Hepatic stellate cell (primary cell): ENCODE data around the gene AFAP1L1.

ENCODE experiments used
- DNase-seq: peaks from one replicate; pipeline ENCODE4 v3.0.0; 2011; ENCODE audit warnings: low spot score

Gene AFAP1L1

GRCh38 chr5:149271716-149272563 lies at the start of gene AFAP1L1:
TSS of gene AFAP1L1 (plus strand) at chr5:149271859. CDS start at chr5:149271969, 110 bp downstream.
- peak; percentile 80 for DNase-seq

DNA sequence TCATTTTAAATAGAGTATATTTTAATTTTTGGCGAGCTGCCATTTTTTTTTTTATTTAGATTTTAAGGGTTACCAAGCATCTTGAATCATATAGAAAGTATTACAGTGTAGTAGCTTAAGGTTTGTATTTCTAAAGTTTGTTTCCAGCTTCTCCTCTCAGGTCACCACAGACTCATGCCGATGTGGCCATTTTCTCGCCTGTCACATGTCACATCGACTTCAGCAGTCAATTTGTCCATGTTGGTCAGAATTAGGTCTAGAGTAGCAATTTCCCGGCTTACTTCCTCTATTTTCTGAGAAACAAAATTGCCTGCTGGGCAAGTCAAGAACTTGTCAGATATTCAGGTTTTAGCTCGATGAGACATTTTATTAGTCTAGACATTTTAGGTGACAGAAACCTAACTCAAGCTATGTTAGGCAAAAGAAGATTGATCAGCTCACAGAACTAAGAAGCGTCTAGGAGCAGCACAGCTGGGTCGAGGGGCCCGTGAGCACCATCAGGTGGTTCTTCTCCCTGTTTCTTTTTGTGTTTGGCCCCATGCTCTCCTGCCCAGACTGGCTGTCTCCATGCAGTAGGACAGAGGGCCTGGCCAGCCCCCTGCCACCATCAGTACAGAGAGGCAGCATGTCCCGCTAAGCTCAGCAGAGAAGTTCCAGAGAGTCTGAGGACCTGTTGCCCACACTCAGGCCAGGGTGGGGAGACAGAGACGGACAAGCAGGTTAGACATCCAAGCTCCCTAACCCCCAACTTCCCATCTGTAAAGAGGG lies 48.4 kb upstream of the AFAP1L1 start:
- DNase-seq, result no peak

DNA sequence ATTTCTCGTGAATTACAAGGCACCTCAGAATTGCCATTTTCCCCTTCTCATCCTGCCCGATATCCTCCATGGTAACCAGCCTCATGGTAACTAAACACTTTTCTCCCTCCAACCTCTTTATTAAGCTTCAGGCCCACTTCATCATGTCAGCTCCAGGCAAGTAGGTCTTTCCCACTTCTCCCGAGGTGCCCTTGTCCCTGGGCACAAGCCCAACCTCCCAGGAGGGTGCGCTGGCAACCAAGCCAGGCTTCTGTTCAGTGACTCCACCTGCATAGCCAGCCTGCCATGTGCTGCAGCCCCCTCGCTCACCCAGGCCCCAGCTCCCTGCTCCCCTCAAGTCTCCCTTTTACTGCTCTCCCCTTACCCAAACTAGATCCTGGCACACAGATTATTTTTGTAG lies 47.4 kb upstream of the AFAP1L1 start:
- no peak for DNase-seq

- DNase-seq, result peak; percentile 53
Observed at GRCh38 chr5:149227168-149227826, 44.4 kb upstream of the AFAP1L1 start.

DNA sequence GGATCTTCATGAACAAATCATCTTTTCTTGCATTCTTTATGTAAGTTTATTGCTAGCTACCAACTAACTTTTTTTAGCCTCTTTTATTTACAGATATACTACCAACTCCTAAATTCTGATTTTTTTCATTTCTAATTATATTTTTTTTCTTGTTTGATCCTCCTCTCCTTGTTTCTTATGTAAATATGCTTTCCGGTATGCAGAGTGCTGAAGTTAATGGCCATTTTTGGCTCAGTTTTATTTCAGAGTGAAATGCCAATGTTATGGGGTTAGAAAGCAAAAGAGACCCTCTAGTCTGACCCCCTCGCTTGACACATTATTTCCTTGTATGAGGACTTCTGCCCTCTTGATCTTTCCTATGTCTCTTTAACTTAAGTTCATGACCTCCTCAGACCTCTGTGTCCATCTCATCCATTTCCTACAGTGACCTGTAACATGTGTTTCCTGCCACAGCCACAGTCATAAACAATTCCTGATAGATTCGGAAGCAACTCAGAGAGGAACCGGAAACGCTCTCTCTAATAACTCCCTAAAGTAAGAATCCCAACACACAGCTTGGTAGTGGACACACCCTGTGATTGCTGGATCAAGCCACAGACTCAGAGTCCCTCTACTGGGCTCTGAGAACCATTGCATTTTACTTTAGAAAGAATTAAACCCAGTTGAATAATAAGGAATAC lies 42.9 kb upstream of the AFAP1L1 start:
- DNase-seq, result peak; percentile 82

GRCh38 chr5:149229298-149229937 lies 42.2 kb upstream of the AFAP1L1 start:
- no peak for DNase-seq

DNA sequence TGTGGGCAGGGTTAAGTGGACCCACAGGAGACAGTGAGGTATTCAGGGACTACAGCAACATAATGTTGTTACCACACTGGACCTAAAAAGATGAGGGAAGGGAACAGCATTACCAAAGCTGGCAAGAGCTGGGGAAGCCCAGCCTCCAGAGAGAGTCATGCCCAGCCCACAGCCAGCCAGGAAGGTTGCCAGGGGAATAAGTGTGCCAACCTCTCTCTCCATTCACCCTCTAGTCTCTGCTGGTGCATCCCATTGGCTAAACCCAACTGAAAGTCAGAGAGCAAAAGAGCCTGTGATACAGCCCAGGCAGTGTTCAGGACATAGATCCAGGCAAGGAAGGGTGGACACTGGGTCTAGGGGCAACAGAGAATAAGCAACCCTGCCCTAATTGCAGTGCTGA lies 35.8 kb upstream of the AFAP1L1 start:
- DNase-seq, result no peak

DNA sequence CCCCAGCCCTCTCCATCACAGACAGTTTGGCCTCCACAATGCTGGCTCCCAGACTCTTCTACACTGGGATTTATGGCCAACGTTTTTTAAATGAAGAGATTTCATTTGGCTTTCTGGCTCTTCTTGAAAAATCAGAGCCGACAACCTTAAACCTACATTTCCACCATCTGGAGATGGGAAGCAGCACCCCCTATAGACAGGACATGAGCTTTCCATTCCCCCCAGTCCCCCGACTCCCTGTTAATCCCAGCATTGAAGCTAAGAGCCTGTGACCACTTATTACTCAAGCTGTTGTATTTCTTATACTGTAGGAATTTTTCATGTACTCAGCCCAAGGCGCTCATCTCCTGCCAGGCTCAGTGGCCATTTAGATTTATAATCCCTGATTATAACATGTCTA lies 34.0 kb upstream of the AFAP1L1 start:
- peak; percentile 17 for DNase-seq

DNA sequence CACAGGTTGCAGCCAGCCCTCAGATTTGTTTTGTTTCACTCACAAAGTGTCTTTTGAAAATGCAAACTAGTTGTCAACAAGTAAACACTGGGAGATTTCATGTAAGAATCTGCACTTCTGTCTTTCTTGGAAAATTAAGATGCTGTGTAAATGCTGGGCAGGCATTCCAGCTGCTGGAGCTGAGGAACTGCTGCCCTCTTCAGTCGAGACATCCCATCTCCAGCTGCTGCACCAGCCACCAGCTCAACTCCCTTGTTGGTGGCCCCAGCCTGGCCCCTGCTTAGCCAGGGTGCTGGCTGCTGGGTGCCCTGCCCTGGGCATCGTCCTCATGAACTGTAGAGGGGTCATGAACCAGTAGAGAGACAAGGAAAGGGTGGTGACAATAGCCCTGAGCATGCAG lies 33.1 kb upstream of the AFAP1L1 start:
- DNase-seq, result no peak

GRCh38 chr5:149239917-149240316 lies 31.7 kb upstream of the AFAP1L1 start:
- no peak for DNase-seq

GRCh38 chr5:149240354-149240998 lies 31.2 kb upstream of the AFAP1L1 start:
- DNase-seq, result no peak

- no peak for DNase-seq
Observed at GRCh38 chr5:149242339-149242738, 29.3 kb upstream of the AFAP1L1 start.

DNA sequence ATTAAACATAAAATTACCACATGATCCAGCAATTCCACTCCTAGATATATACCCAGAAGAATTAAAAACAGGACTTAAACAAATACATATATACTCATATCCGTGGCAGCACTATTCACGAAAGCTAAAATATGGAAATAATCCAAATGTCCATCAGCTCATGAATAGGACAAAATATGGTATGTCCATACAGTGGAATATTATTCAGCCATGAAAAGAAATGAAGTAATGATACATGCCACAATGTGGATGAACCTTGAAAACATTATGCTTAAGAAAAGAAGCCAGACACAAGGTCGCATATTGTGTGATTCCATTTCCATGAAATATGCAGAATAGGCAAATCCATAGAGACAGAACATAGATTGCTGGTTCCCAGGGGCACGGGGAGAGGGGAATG lies 24.8 kb upstream of the AFAP1L1 start:
- no peak for DNase-seq

- DNase-seq, result no peak
Observed at GRCh38 chr5:149247726-149248125, 23.9 kb upstream of the AFAP1L1 start.

- DNase-seq, result no peak
Observed at GRCh38 chr5:149251546-149251945, 20.1 kb upstream of the AFAP1L1 start.

GRCh38 chr5:149254506-149254905 lies 17.2 kb upstream of the AFAP1L1 start:
- peak; percentile 51 for DNase-seq

DNA sequence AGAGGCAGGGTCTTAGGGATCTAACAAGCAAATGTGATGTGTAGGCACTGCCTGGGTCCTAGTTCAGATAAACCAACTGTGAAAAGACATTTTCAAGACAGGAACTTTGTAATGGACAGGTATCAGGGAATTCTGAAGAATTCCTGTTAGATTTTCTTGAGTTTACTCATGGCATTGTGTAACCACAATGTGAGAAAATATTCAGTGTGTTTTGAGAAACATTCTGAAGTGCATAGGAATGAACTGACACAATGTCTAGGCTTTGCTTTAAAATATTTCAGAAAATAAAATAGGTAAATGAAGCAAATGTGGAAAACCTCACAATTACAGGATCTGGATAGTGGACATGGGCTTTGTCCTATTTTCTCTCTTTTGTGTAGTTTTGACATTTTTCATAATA lies 15.2 kb upstream of the AFAP1L1 start:
- peak; percentile 22 for DNase-seq

- DNase-seq, result no peak
Observed at GRCh38 chr5:149257131-149257530, 14.5 kb upstream of the AFAP1L1 start.

DNA sequence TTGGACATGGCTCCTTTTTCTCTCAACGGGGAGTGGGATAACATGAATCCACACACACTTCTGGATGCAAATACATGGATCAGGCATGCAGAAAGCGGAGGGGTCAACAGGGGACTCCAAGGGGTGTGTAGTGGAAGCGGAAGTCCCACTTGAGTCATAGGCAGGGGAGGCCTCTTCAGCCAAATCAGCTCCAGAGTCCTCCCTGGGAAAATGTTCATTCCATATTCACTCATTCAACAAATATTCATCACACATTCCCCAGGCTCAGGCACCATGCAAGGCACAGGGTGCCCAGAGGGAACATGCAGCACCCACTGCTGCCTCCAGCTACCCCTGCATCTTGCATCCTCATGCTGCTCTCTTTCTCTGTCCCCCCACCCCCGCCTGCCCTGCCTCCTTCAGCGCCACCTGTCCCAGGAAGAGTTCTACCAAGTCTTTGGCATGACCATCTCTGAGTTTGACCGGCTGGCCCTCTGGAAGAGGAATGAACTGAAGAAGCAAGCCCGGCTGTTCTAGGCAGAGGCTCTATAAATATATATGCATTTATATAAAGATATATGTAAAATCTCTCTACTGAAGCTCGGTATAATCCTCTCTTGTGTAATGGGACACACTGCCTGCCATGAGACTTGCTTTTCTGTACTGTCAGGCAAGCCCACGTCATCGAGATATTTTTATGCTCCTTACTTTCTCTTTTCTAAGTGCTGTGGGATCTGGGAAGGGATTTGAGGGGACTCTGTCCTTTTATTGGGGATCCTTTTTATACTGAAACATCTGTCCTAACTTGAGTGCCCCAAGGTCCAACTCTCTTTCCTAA lies 13.6 kb upstream of the AFAP1L1 start:
- peak; percentile 86 for DNase-seq

DNA sequence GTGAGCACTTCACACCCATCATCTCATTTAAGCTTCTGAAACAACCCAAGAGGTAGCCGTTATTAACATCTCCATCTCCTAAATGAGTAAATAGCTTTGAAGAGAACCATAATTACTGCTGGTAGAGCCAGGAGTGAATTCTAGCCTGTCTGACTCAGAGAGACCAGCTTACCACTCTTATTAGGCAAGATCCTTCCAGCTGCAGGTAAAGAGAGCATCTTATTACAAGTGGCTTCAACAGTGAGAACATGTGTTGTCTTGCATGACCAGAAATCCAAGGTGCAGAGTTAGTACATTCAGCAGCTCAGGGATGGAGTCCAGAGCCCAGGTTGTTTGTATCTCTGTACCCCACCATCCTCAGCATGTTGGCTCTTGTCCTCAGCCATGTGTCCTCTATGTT lies 10.9 kb upstream of the AFAP1L1 start:
- no peak for DNase-seq
